ENCODE data around the gene PARVB. TPM values are rescaled to one million over a fixed set of nuclear protein-coding genes. Genes with fewer than 3 reads are reported as not detected.
A peak's percentile ranks its signal among the peaks of the same experiment; 100 is the strongest.

PARVB gene
- polyA plus RNA-seq, 5 donors, result 33.0 to 45.3 (median 35.7) TPM

DNA sequence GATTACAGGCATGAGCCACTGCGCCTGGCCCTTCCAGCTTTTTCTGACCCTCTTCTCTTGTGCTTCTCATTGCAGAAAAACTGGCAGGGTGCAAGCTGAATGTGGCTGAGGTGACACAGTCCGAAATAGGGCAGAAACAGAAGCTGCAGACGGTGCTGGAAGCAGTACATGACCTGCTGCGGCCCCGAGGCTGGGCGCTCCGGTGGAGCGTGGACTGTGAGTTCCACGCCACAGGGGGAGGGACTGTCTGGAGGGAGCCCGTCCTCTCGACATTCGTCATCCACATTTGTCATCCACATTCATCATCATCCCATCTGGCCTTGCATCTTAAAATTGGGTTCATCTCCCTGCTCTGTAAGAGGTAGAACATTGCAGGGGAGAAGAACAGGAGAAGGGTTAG is 107.3 kb downstream of the PARVB start:
- DNase-seq, result no peak

DNA sequence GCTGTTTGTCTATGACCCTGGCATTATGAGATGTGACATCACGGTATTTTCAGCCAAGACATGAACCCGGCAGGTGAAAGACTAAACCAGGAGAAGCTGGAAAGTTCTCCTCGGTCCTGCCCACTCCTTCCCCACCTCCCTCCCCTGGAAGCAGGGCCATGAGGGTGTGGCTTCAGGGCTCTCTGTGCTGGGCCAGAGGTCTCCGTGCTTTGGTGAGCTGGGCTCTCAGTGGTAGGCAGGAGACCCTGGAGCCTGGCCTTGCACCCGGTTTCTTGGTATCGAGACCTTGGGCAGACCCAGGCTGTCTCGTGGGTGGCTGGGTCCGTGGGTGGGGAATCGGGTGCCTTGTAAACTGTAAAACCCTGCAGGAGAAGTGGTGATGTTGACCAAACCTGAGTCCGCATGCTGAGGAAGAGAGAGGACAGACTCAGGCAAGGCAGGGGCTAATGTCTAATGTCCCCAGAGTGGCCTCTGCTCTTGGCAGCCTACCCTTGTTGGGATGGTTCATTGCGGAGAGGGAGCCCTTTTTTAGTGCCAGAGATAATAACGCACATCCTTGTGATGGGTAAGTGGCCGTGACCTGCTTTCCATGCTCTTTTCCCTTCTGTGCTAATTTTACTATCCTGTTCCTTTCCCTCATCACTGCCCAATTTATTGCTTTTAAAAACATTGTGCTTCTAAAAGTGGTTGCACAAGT is 108.0 kb downstream of the PARVB start:
- DNase-seq, result no peak

DNA sequence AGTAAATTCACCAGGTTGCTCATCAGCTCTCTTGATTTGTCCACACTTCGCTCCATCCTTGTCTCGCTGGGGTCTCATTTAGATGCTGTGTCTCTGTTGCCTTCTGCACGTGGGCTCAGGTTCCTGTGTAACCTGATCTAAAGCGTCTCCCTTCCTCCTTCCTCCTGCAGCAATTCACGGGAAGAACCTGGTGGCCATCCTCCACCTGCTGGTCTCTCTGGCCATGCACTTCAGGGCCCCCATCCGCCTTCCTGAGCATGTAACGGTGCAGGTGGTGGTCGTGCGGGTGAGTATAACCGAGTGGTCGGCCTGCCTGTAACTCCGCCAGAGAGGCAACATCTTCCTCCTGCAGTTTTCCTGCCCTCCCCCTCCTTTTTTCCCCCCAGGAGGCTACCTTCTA is 108.6 kb downstream of the PARVB start:
- no peak for DNase-seq

DNA sequence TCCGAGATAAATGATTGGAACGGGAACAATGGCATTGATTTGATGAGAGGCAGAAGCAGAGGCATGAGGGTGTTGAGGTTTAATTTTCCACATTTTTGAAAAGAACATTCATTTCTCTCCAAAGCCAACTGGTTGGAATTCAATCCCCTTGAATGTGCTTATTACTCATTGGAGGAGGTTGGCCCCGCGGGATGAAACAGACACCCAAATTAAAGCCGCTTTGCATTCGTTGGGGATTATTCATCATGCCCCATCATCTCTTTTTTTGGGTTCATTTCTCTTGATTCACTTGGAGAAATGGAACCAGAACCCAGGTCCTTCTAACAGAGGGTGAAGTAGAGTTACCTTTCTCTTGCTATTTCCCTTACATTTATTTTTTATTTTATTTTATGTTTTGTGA is 109.1 kb downstream of the PARVB start:
- no peak for DNase-seq

DNA sequence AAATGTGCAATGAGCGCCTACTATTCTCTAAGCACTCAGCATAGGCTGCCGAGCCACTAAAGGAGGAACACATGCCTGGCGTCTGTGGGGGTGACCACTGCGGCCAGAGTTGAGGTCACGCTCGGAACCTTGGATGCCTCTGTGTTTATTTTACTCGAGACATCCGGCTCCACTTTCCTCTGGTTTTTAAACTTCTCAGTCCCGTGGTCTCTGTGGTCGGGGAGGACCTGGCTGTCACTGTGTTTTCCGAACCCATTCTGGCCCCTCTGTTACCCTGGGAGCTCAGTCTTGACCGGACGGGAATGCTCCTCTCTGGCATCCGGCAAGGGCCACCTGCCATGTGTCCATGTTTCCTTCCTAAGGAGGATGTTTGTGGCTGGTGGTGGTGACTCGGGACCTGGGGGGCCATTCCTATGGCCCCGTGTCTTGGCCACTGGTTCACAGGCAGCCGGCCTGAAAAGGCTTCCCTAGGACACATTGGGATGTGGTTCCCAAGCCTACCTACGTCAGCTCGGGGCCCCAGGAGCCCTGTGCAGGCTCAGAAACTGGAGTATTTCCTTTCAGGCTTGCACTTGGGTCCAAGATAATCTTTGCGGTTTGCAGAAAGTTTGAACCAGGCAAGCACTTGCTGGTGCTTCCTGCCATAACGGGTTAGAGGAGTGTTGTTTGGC is 109.9 kb downstream of the PARVB start:
- no peak for DNase-seq

DNA sequence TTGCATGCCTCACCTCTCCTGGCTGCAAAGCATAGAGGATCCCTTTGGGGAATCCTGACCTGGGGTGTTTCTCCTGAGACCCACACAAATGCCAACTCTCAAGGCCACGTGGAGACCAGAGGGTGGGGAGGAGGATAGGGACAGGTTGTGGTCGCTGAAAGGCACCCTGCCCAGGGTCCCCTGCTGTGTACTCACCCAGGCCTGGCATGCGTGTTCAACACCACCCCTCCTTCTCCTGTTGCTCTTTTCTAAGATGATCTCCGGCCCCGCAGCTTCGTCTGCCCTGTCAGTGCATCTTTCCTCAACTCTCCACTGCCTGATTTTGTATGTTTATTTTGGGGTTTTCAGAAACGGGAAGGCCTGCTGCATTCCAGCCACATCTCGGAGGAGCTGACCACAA is 112.0 kb downstream of the PARVB start:
- no peak for DNase-seq

DNA sequence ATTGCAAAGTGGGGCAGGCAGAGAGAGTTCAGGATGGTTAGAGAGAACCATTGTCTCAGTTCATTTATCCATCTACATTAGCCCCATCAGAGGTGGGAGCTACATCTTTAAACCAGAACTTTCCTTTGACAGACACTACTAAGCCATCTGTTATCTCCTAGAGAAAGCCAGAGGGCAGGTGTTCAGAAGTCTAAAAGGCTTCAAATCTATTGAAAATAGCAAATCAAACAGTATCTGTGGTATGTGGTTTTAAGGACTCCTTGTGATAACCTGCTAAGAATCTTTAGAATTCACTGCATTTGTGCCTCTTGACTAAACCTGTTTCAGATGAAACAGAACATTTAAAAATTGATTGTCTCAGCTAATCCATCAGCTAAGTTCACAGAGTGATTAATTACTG is 112.7 kb downstream of the PARVB start:
- DNase-seq, result no peak

DNA sequence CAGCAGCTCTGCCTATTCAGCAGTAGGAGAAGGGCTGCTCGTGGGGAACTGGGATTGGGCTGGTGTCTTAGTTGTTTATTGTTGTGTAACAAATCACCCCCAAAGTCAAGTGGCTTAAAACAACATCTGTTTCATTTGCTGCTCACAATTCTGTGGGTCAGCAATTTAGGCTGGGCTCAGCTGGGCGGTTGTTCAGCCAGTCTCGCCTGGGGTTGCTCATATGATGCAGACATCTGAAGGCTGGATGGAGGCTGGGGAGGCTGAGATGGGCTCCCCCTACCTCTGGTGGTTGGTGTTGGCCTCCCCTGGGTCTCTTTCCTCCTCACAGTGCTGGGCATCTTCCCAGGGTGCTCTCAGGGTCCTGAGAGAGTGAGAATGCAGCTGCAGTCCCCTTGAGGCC is 113.3 kb downstream of the PARVB start:
- DNase-seq, result no peak

DNA sequence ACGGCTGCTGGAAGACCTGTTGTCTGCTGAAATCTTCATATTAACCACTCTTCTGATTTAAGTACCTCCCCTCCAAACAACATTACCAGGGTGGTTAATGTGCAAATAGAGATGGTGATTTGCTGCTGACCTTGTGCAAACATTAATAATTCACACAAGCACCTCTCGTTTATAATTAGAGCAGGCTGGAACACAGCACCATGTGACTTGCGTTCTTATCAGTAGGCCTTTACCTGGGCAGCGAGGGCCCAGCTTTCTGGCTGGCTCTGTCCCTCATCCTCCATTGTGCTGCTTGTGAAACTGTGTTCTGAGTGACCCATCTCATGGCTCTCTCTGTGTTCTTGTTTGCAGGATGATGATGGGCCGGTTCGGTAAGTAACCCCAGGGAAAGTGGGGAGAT is 115.7 kb downstream of the PARVB start:
- DNase-seq, result no peak

DNA sequence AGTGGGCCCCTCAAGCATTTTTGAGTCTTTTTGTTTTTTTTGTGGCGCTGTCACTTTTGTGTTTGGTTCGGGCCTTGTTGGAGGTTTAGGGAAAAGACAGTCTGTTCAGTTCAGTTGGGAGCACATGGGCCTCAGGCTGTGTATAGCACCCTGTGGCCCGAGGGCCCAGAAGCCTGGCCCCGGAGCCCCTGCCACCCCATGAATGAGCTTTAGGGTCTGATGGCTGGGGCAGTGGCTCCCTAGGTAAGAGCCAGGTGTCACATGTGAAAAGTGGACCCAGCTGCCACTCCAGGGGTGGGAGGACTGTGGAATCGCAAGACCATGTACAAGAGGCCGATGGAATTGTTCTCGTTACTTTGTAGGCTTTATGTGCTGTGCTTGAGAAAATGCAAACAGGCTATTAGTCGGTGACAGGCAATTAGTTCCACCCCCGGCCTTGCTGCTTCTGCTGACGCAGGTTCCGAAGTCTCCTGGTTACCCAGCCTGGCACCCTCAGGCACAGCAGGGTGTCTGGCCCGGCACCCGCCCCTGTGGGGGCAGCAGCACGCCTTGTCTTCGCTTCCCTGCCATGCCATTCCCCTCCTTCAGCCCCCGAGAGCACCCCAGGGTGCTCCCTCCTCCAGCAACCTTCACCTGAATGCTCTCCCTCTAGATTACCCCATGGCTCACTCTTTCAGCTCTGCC is 118.5 kb downstream of the PARVB start:
- no peak for DNase-seq

DNA sequence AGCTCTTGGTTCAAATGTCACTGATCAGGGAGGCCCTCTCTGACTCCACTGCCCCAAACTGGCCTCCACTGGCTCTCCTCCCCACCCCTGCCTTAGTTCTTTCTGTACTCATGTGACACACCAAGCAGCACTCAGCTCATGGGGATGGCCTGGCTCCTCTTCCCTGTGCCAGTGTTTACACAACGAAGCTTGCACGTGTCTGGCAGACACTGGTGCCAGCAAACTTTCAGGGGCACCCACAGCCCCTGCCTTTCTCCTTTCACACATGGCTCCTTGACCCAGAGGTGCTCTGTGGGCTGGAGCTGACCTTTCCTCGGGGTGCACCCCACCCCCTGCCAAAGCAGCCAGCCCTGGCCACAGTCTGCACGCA is 119.0 kb downstream of the PARVB start:
- no peak for DNase-seq

DNA sequence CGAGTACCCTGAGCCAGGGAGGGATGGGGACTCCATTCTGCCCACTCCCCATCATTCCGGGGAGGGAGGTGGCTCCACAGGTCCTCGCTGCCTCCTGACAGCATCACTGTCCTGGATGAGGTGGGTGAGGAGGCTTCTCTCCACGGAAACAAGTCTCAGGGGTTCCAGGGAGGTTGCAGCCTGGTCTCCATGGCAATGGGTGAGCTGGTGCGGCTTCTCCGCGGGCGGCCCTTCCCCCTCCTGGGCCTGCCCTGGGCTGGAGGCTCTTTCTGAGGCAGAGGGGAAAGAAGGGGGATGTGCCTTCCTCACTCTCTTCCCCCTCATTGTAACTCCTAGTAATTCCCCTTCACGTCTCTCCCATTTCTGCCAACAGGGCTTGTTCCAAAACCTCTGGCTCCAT is 119.5 kb downstream of the PARVB start:
- DNase-seq, result no peak

DNA sequence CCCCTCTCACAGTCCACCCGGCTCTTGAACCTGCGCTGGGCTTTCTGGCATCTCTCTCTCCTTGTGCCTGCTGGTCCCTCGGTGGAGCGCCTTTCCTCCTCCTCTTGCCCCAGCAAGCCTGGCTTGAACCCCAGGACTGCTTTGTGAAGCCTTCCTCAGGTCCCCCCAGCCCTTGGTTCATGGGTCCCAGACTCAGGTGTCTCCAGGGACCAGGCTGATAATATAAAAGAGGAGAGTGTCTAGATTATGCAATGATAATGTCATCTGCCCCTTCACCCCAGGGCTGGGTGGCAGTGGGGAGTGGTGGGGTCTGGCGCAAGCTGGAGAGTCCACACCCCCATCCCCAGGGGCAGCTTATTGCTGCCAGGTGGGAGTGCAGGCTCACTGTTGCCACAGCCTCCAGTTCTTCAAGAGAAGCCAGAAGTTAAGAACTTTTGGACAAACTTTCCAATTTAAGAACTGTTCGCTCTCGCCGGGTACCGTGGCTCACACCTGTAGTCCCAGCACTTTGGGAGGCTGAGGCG is 120.0 kb downstream of the PARVB start:
- no peak for DNase-seq

DNA sequence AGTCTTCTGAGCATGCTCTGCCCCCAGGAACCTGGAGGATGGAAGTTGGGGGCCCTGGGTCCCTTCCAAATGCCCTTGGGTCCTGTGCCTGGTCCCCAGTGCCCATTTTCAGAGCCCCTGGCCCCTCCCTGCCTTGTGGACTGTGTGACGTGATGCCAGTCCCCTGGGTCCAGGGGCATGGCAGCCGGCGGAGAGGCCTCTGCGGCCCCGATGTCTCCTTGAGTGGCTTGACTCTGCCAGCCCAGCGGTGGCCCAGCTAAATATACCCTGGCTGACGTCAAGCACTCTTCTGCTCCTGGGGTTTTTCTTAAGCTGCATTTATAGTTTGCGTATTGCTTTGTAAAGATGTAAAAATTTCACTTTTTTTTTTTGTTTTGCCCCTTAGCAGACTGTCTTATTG is 121.4 kb downstream of the PARVB start:
- DNase-seq, result no peak

DNA sequence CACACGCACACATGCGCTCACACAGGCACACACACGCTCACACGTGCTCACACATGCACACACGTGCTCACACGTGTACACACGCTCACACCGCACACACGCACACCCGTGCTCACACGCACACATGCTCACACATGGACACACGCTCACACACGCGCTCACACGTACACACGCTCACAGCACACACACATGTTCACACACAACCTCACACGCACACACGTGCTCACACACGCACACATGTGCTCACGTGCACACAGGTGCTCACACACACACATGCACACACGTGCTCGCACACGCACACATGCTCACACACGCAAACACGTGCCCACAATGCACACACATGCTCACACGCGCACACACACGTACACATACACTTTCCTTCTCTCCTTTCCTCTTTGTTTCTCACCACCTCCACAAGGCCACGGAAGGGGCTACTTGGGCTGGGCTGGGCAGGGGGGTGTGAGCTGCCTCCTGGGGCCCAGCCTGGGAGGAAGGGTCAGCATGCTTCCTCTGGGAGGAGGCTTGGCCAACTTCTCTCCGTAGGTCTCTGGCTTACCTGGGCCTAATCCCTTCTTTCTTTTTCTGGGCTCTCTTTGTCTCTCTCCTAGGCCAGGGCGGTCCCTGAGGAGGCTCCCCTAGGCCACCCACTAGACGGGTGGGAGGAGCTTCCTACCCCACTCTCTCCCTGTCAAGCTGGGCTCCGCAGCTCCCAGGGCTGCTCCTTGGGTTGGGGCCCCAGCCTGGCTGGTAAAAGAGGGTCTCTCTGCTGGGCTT is 122.2 kb downstream of the PARVB start:
- DNase-seq, result no peak

DNA sequence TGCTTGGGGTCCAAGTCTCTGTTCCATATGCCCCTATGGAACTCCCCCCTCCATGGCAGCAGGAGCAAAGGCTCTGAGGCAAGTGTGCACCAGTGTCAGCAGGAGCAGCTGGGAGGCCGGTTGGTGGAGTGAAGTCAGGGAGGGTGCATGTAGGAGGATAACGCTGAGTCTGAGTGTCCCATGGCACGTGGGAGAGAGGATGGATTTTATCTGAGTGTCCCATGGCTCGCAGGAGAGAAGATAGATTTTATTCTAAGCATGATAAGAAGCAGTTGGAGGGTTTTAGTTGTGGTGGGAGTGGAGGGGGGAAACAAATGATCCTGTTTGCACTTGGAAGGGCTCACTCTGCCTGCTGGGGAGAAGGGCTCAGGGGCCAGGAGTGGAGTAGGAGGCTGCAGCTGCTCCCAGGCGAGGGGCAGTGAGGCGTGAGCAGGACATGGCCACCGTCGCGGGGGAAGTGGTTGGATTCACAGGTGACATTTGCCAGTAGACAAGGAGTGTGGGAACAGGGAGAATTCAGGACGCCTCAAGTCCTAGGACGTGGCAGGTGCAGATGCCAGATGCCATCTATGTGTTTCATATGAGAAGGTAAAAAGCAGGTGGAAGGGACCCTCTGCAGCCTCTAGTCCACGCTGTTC is 123.0 kb downstream of the PARVB start:
- no peak for DNase-seq

DNA sequence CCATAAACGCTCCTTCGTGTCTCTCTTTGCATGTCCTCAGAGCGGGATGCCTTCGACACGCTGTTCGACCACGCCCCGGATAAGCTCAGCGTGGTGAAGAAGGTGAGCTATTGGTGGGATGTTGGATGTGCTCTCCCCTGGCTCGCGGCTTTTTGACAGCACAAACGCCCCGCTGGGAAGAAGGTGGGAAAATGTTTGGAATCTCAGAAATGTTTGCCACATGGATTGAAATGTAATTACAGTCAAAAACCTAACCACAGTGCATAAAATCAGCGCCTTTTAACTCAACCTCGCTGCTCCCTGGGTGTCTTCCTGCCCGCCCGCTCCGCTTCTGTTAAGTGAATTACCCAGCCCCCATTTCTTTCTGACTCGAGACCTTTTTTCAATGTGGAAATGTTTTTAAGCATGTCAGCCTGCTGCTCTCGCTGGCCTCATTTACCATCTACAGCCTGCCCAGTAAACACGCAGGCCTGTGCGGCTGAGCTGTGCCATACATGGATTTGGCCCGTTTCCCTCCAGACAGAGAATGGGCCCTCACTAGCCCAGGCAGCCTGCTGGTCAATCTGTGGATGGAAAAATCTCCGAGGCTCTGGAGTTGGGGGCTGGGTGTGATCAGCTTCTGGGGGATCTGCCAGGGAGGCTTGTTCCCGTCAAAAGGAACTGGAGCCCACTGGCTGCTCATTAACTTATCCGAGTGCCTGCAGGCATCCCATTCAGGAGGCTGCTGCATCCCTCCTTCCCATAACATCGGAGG is 123.9 kb downstream of the PARVB start:
- DNase-seq, result peak; percentile 80 to 81

DNA sequence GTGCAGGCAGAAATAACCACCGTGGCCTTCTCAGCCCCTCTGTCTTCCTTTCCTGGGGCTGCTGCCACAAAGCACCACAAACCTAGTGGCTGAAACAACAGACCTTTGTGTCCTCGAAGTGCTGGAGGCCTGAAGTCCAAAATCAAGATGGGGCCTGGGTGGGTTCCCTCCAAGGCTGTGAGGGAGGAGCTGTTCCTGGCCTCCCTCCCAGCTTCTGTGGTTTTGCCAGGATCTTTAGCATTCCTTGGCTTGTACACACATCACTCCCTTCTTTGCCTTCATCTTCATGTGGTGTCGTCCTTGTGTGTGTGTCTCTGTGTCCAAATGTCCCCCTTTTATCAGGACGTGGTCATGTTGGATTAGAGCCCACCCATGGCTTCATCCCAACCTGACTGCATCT is 127.6 kb downstream of the PARVB start:
- DNase-seq, result no peak

DNA sequence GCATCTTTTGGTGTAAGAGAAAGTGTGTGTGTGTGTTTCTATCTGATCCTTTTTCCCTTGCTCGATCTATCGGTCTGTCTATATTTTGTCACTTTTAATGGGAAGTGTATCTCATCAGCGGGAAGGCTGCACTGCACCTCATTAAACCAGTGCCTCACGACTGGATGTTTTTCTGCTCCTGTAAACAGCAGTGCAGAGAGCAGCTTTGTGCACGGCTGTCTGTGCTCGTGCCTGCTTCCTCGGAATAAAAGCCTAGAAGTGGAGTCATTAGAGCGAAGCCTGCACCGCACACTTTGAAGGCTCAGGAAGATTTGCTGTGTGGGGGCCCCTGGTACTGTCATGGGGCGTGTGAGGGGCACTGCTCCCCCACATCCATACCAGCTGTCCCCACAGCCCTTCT is 129.6 kb downstream of the PARVB start:
- no peak for DNase-seq

DNA sequence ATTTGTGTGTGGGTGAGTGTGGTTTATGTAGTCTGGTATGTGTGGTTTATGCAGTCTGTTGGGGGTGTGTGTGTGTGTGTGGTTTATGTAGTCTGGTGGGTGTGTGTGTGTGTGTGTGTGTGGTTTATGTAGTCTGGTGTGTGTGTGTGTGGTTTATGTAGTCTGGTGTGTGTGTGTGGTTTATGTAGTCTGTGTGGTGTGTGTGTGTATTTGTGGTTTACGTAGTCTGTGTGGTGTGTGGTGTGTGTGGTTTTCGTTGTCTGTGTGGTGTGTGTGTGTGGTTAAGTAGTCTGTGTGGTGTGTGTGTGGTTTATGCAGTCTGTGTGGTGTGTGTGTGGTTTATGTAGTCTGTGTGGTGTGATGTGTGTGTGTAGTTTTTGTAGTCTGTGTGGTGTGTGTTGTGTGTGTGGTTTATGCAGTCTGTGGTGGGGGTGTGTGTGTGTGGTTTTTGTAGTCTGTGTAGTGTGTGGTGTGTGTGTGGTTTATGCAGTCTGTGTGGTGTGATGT is 130.4 kb downstream of the PARVB start:
- no peak for DNase-seq

DNA sequence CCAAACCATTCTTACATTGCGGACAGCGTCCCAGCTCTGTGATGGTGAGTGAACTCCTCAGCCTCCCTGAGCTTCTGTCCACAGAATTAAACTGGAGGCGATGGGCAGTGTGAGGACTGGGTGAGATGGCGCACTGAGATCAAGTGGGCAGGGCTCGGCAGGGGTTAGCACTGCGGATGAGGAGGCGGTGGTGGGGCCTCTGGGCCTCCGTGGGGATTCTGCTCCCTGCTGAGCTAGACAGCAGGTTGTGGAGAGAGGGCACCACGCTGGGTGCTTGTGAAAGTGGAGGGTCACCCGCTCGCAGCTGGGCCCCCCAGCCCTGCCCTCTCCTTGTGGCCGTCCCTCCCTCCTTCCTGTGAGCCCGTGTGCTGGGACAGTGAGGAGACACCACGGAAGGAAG is 131.0 kb downstream of the PARVB start:
- DNase-seq, result no peak
